Activated T-helper 2 cell treated with anti-CD3 and anti-CD28 coated beads, Interferon-gamma antibody, Interleukin-2, Interleukin-4, amounts not matched to agents 10 μg/mL and 5 μg/mL and 100 μg/mL, durations not matched to agents 14 hours and 24 hours and 36 hours (primary cell): Measurements from ENCODE around the gene UGT1A1. TPM values are rescaled to one million over a fixed set of nuclear protein-coding genes. Genes with fewer than 3 reads are reported as not detected.

ENCODE experiments used
- DNase-seq: peaks from one replicate; pipeline ENCODE4 v3.0.0; 2021; ENCODE audit warnings: low spot score
- H3K27ac Mint-ChIP-seq: one replicate; pipeline ENCODE4 v1.8.0; 2021; ENCODE audit warnings: mixed read lengths
- H3K27me3 Mint-ChIP-seq: one replicate; pipeline ENCODE4 v1.8.0; 2021; ENCODE audit warnings: low read depth, mixed read lengths
- H3K36me3 Mint-ChIP-seq: one replicate; pipeline ENCODE4 v1.8.0; 2021; ENCODE audit warnings: low read depth, mixed read lengths
- H3K4me1 Mint-ChIP-seq: one replicate; pipeline ENCODE4 v1.8.0; 2021; ENCODE audit warnings: low read depth, mixed read lengths
- H3K4me3 Mint-ChIP-seq: one replicate; pipeline ENCODE4 v1.8.0; 2021; ENCODE audit warnings: low read depth, mild to moderate bottlenecking, moderate library complexity, mixed read lengths
- H3K9me3 Mint-ChIP-seq: one replicate; pipeline ENCODE4 v1.8.0; 2021; ENCODE audit warnings: mixed read lengths
- intact Hi-C: fragments of 100-400 bp; cut with micrococcal nuclease; formaldehyde crosslinking; loops from one replicate; pipeline ENCODE4 v1.15.1; 2023
- total RNA-seq: library from RNA; stranded (reverse); gene quantifications from 2 replicates; pipeline ENCODE4 v1.2.3, GENCODE V29; 2022

The UGT1A1 gene
- total RNA-seq, 1 donor from 2014 or later: not detected

- H3K36me3 Mint-ChIP-seq: no peaks in the 10 kb centered on the region
- H3K9me3 Mint-ChIP-seq: no peaks in the 10 kb centered on the region
- peaks cover 6% of the 10 kb centered on the region for H3K27me3 Mint-ChIP-seq
- DNase-seq: no peak
- H3K4me3 Mint-ChIP-seq: no peak overlapping the region
- intact Hi-C loops: no loop called here
- peaks cover 3% of the 10 kb centered on the region for H3K4me1 Mint-ChIP-seq
- no peak overlapping the region for H3K27ac Mint-ChIP-seq
Measured at GRCh38 chr2:233766416-233766815, 6.3 kb downstream of the UGT1A1 start.

GRCh38 chr2:233768076-233768475 lies 8.0 kb downstream of the UGT1A1 start:
- Mint-ChIP-seq H3K27ac (no peak overlapping the region), H3K9me3 (no peaks in the 10 kb centered on the region), H3K4me3 (no peak overlapping the region), H3K4me1 (peaks cover 3% of the 10 kb centered on the region), H3K36me3 (no peaks in the 10 kb centered on the region), H3K27me3 (peaks cover 6% of the 10 kb centered on the region)
- DNase-seq: no peak
- intact Hi-C loops: no loop called here

- peaks cover 2% of the 10 kb centered on the region for H3K27me3 Mint-ChIP-seq
- H3K9me3 Mint-ChIP-seq: no peaks in the 10 kb centered on the region
Measured at GRCh38 chr2:233769260-233769659, 9.2 kb downstream of the UGT1A1 start.

GRCh38 chr2:233772153-233772552 lies 12.1 kb downstream of the UGT1A1 start:
- H3K4me3 Mint-ChIP-seq: no peak overlapping the region
- intact Hi-C loops: no loop called here
- no peaks in the 10 kb centered on the region for H3K36me3 Mint-ChIP-seq
- no peak overlapping the region for H3K27ac Mint-ChIP-seq
- H3K9me3 Mint-ChIP-seq: peaks cover 4% of the 10 kb centered on the region
- no peaks in the 10 kb centered on the region for H3K4me1 Mint-ChIP-seq
- no peak for DNase-seq
- no peaks in the 10 kb centered on the region for H3K27me3 Mint-ChIP-seq

More at GRCh38 chr2:233769260-233769659, 9.2 kb downstream of the UGT1A1 start:
- no peak overlapping the region for H3K27ac Mint-ChIP-seq
- DNase-seq: no peak
- peaks cover 3% of the 10 kb centered on the region for H3K4me1 Mint-ChIP-seq
- intact Hi-C loops: no loop called here
- H3K36me3 Mint-ChIP-seq: no peaks in the 10 kb centered on the region
- H3K4me3 Mint-ChIP-seq: no peak overlapping the region

GRCh38 chr2:233772583-233772982 lies 12.5 kb downstream of the UGT1A1 start:
- Mint-ChIP-seq H3K36me3 (no peaks in the 10 kb centered on the region), H3K9me3 (peaks cover 4% of the 10 kb centered on the region), H3K4me1 (no peaks in the 10 kb centered on the region), H3K4me3 (no peak overlapping the region), H3K27me3 (no peaks in the 10 kb centered on the region), H3K27ac (no peak overlapping the region)
- intact Hi-C loops: no loop called here
- DNase-seq: no peak

- H3K9me3 Mint-ChIP-seq: peaks cover 4% of the 10 kb centered on the region
- no peak overlapping the region for H3K27ac Mint-ChIP-seq
- H3K4me1 Mint-ChIP-seq: no peaks in the 10 kb centered on the region
- H3K36me3 Mint-ChIP-seq: no peaks in the 10 kb centered on the region
- intact Hi-C loops: no loop called here
- no peak for DNase-seq
- H3K4me3 Mint-ChIP-seq: no peak overlapping the region
- no peaks in the 10 kb centered on the region for H3K27me3 Mint-ChIP-seq
Measured at GRCh38 chr2:233773854-233774253, 13.8 kb downstream of the UGT1A1 start.

GRCh38 chr2:233775414-233775813 lies 15.3 kb downstream of the UGT1A1 start:
- Mint-ChIP-seq H3K9me3 (peaks cover 4% of the 10 kb centered on the region), H3K4me1 (no peaks in the 10 kb centered on the region), H3K4me3 (no peak overlapping the region), H3K27ac (no peak overlapping the region), H3K36me3 (no peaks in the 10 kb centered on the region), H3K27me3 (no peaks in the 10 kb centered on the region)
- DNase-seq: no peak
- intact Hi-C loops: no loop called here

GRCh38 chr2:233778030-233778429 lies 18.0 kb downstream of the UGT1A1 start, which contains the start of gene MROH2A:
TSS of gene MROH2A (plus strand) at chr2:233778330. CDS start at chr2:233779359, 1,029 bp downstream.
- Mint-ChIP-seq H3K27ac (no peak within 1 kb of the TSS), H3K27me3 (peaks cover 4% of the 10 kb centered on the region), H3K4me3 (no peak within 1 kb of the TSS)

GRCh38 chr2:233779722-233780121 lies 19.7 kb downstream of the UGT1A1 start:
- Mint-ChIP-seq H3K27me3 (peaks cover 4% of the 10 kb centered on the region), H3K9me3 (peaks cover 4% of the 10 kb centered on the region), H3K36me3 (no peaks in the 10 kb centered on the region), H3K27ac (no peak overlapping the region), H3K4me3 (no peak overlapping the region), H3K4me1 (no peaks in the 10 kb centered on the region)
- no peak for DNase-seq
- intact Hi-C loops: no loop called here

More at GRCh38 chr2:233778030-233778429, 18.0 kb downstream of the UGT1A1 start, which contains the start of gene MROH2A:
- intact Hi-C loops: no loop called here
- no peak for DNase-seq
- peaks cover 4% of the 10 kb centered on the region for H3K9me3 Mint-ChIP-seq
- no peaks in the 10 kb centered on the region for H3K4me1 Mint-ChIP-seq
- H3K36me3 Mint-ChIP-seq: no peaks in the 10 kb centered on the region

GRCh38 chr2:233780771-233781170 lies 20.7 kb downstream of the UGT1A1 start:
- H3K4me3 Mint-ChIP-seq: no peak overlapping the region
- no peak for DNase-seq
- H3K27ac Mint-ChIP-seq: no peak overlapping the region
- H3K36me3 Mint-ChIP-seq: no peaks in the 10 kb centered on the region
- intact Hi-C loops: no loop called here
- peaks cover 4% of the 10 kb centered on the region for H3K27me3 Mint-ChIP-seq
- H3K4me1 Mint-ChIP-seq: no peaks in the 10 kb centered on the region
- peaks cover 4% of the 10 kb centered on the region for H3K9me3 Mint-ChIP-seq

- H3K9me3 Mint-ChIP-seq: peaks cover 5% of the 10 kb centered on the region
- no peak overlapping the region for H3K4me3 Mint-ChIP-seq
- H3K27ac Mint-ChIP-seq: no peak overlapping the region
- H3K4me1 Mint-ChIP-seq: no peaks in the 10 kb centered on the region
- intact Hi-C loops: no loop called here
- H3K27me3 Mint-ChIP-seq: no peaks in the 10 kb centered on the region
- no peaks in the 10 kb centered on the region for H3K36me3 Mint-ChIP-seq
- DNase-seq: no peak
Measured at GRCh38 chr2:233789554-233789953, 29.5 kb downstream of the UGT1A1 start.

GRCh38 chr2:233791151-233791882 lies 31.2 kb downstream of the UGT1A1 start:
- no peak overlapping the region for H3K27ac Mint-ChIP-seq
- peaks cover under 1% of the 10 kb centered on the region for H3K9me3 Mint-ChIP-seq
- no peak overlapping the region for H3K4me3 Mint-ChIP-seq
- H3K4me1 Mint-ChIP-seq: no peaks in the 10 kb centered on the region
- no peak for DNase-seq
- H3K36me3 Mint-ChIP-seq: no peaks in the 10 kb centered on the region
- H3K27me3 Mint-ChIP-seq: no peaks in the 10 kb centered on the region
- intact Hi-C loops: no loop called here

- no peaks in the 10 kb centered on the region for H3K9me3 Mint-ChIP-seq
- no peaks in the 10 kb centered on the region for H3K27me3 Mint-ChIP-seq
- intact Hi-C loops: no loop called here
- no peak for DNase-seq
- no peaks in the 10 kb centered on the region for H3K4me1 Mint-ChIP-seq
- H3K27ac Mint-ChIP-seq: no peak overlapping the region
- H3K36me3 Mint-ChIP-seq: no peaks in the 10 kb centered on the region
- no peak overlapping the region for H3K4me3 Mint-ChIP-seq
Measured at GRCh38 chr2:233791883-233792329, 31.8 kb downstream of the UGT1A1 start.
